HG02840 (cell line): ENCODE results near the gene PRR5.
"Not testable (repeated sequence)": the region's sequence is repeated elsewhere in the genome, so short reads cannot be mapped to it uniquely, and the experiment has no call there.

Experiments
- ATAC-seq: cut with Tn5 transposase; IDR thresholded peaks from one replicate; pipeline ENCODE4 v1.9.1; 2021; ENCODE audit warnings: mild to moderate bottlenecking, moderate library complexity, moderate number of reproducible peaks; ENCODE audit not compliant: unreplicated experiment, low FRiP score

The PRR5 gene

DNA sequence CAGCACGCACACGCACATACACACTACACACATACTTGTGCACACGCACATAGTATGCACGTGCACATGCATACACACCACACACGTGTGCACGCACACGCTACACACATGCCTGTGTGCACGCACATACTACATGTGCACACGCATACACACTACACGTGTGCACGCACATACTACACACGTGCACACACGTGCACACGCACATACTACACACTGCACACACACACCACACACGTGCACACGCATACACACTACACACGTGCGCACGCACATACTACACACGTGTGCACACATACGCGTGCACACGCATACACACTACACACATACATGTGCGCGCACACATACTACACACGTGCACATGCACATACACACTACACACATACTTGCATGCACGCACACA lies 30.7 kb downstream of the PRR5 start:
- no peak for ATAC-seq

DNA sequence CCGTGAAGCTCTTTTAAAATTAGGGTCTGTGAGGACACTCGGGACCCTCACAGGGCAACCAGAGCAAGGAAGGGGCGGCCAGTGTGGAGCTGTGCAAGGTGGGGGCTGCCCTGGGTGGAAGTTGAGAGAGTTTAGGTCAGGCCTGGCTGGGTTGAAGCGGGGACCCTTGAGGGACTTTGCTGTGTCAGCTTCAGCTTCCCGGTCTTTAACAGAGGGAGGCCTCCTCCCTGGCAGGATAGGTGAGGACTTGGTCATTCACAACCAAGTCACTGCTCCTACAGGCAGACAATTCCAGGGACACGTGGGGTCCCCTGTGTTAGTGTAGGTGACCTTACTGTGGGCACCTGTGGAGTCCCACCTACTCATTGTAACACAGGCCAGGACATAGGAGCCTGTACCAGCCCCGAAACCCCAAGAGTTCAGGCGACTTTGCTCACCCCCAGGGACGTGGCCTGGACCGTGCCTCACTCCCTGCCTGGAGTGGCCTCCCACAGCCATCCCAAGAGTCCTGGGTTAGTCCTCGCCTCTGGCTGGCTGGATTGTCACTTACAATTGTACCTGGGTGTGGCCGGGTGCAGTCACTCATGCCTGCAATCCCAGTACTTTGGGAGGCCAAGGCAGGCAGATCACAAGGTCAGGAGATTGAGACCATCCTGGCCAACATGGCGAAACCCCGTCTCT lies 31.6 kb downstream of the PRR5 start:
- ATAC-seq: no peak

DNA sequence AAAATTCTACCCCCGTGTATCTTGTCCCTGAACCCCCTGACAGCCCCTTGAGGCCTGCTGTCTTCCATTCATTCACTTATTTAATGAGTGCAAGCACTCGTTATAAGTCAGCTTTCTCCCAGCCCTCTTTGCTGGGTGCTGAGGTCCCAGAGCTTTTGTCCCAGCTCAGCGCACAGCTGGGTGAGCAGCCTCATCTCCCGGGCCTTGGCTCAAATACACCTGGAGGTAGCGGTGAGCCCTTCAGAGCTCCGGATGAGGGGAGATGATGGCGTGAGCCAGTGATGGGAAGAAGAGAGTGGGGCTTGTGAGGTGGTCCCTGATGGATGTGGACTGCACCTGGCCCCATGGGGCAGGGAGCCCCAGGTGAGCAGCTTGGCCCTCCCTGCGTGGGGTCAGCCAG lies 32.3 kb downstream of the PRR5 start:
- no peak for ATAC-seq

DNA sequence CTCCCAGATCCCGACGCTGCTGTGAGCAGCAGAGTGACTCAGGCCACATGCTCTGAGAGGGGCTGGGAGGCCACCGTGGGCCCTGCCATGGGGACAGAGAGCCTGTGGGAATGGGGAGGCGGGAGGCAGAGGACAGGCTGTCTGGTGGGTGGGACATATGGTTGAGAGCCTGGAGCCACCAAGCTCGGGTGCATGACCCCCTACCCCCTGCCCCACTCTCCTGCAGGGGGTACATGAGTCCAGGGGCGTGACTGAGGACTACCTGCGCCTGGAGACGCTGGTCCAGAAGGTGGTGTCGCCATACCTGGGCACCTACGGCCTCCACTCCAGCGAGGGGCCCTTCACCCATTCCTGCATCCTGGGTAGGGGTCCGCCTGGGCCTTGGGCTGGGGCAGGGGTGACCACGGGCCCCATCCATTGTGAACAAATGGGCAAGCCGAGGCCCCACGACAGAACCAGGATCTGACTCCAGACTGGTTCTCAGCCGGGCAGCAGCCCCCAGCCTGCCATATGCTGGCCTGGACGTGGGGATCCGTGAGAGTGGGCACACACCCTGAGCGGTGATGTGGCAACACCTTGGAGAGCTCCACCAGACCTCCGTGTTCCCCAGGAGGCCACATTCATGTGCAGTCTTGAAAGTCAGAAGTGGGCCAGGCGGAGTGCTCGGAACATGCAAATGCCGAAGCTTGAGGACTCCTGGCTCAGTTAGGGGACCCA lies 33.0 kb downstream of the PRR5 start:
- no peak for ATAC-seq

DNA sequence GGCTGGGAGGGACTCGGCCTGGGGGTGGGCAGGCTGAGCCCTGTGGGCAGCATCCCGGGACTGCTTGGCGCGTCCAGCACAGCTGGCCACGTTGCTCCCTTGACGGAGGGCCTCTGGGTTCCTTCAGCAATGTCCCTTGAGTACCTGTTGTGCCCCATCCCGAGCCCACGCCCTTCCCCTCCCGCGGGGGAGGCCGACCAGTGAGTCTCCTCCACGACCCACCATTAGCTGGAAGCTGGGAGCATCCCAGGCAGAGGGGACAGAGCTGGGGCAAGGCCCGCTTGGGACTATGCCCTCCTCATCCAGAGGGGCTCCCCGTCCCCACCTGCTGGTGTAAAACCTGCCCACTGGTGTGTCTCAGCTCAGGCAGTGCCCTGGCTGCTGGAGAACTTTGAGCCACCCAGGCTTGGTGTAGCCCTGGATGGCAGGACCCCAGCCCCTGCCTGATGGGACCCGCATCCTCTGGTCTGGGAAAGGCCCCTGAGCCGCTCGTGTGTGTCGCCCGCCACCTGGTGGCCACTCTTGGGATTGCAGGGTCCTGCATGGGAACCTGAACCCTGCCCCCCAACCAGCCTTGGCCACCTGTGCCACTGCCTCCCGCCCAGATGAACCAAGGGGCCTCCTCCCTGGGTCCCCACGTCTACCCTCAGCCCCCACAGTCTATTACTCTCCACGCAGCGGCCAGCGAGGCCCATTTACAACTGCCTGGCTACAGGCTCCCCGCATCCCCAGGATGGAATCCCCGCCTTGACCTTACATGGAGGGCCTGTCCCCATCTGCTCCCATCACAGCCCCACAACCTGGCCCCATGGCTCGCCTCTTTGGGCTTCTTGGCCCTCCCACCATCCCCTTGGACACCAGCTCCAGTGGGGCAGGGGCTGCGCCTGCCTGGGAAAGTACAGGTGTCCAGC lies 33.8 kb downstream of the PRR5 start:
- ATAC-seq: no peak

DNA sequence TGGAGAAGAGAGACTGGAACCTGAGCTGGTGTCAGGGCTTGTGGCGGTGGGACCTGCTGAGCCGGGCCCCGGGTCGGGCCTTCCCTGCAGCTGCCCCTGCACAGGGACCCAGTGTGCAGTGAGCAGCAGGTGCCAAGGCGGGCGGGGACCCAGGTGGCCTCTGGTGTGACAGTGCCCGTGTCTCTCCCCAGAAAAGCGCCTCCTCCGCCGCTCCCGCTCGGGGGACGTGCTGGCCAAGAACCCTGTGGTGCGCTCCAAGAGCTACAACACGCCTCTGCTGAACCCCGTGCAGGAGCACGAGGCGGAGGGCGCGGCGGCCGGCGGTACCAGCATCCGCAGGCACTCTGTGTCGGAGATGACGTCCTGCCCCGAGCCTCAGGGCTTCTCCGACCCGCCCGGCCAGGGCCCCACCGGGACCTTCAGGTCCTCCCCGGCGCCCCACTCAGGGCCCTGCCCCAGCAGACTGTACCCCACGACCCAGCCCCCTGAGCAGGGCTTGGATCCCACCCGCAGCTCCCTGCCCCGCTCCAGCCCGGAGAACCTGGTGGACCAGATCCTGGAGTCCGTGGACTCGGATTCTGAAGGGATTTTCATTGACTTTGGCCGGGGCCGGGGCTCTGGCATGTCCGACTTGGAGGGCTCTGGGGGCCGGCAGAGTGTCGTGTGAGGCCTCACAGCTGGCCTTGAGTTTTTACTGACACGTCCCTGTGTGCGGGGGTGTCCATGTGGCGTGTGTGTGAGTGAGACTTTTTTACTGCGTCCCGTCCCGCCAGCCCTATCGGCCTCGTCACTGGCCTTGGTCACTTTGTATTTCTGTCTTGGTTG lies 34.8 kb downstream of the PRR5 start:
- ATAC-seq: no peak

DNA sequence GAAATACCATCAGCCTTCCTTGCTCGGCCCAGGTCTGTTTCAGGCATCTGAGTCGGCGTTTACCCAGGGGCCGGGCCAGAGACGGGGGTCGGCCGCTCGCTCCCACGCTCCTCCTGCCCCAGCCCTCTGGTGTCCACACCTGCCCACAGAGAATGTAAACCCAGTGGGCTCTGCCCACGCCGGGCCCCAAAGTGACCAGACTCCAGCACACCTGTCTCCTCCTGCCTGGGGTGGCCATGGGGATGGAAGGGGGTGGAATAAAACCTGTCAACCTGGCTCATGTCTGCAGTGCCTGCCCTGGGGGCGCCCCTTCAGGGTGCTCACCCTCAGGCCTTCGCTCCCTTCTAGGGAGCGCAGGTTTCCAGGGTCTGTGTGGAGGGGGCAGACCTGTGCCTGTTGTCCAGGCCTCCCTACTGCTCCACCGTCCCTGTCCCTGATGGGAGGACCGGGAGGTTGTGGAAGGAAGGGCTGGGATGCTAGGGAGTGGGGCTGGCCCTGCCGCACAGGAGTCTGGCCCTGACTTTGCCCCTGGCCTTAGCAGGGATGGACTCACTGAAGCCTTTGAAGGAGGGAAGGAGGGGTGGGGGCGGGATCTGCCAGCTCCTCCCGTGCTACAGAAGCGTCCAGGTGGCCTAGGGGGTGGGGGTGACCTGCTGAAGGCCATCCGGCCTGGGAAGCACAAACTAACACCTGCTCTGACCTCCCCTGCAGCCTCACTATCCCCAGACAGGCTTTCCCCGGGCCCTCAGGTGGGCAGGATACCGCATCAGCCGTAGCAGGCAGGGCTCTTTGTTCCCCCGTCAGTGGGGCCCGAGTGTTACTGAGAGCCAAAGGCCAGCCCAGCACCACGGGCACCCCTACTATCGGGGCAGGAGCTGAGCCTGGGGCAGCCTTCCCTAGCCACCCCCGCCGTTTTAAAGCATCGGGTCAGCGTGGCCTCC lies 35.7 kb downstream of the PRR5 start:
- ATAC-seq: no peak

DNA sequence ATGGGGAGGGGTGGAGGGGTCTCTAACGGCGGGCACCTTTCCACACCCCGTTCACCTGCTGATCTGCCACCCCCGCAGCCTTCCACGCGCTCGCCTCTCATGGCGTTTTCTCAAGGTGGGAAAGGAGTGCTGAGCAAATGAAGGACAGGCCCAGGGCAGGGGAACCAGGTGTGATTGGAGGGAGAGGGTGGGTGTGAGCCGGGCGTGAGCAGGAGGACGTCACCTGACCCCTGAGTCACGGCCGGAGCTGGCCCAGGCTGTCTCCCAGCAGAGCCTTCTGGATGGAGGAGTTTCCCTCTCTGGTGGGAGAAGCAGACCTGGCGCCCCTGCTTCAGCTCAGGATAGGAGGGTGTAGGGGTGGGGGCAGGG lies 36.3 kb downstream of the PRR5 start:
- ATAC-seq: no peak

DNA sequence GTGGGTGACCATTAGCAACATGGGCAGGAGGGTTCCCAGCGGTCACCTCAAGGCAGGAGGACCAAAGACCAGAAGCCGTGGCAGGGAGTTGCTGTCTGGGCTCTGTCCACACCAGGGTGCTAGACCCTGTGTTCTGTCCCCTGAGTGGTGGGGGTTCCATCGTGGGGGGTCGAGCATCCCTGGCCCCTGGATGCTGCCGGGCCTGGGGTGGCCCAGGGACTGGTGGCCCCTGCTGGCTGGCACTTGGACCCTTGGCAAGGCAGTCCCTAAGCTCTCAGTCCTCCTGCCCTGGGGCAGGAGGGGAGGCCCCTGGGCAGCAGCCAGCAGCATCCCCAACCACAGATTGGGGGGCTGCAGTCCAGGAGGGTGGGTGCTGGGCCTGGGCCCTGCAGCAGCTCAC lies 37.0 kb downstream of the PRR5 start:
- ATAC-seq: no peak

DNA sequence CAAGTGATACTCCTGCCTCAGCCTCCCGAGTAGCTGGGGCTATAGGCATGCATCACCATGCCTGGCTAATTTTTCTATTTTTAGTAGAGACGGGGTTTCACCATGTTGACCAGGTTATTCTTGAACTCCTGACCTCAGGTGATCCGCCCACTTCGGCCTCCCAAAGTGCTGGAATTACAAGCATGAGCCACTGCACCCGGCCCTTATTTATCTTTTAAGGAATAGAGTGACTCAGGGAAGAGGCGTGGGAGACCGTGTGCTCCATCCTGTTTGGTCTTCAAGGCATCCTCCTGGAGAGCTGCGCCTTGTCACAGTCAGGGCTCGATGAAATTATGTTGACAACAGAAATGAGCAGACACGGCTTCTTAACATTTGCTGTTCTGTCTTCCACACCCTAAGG lies 37.7 kb downstream of the PRR5 start:
- not testable (repeated sequence) for ATAC-seq

DNA sequence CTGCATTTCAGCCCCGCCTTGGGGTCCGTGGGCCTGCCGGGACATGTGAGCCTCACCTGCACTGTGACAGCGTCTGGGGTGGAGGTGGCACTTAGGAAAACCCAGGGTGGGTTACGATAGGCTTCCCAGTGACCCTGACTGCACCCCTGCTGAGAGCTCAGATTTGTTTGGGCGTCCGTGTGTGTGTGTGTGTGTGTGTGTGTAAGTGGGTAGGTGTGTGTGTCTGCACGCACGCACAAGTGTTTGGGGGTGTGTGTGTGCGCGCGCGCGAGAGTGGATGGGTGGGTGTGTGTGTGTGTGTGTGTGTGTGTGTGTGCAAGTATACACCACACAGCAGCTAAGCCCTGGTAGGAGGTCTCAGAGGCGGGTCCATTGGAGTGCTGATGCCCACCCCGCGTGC lies 38.3 kb downstream of the PRR5 start:
- no peak for ATAC-seq

DNA sequence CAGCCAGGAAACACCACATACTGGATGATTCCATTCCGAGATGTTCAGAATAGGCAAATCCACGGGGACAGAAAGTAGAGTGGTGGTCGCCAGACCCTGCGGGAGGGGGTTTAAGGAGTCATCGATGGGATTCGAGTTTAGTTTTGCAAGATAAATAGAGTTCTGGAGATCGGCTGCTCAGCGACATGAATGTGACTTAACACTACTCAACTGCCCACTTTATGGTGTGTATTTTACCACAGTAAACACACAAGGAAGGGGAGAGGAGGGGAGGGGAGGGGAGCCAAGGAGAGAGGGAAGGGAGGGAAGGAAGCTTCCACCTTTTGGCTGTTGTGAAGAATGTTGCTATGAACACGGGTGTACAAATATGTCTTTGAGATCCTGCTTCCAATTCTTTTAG lies 39.9 kb downstream of the PRR5 start:
- no peak for ATAC-seq

DNA sequence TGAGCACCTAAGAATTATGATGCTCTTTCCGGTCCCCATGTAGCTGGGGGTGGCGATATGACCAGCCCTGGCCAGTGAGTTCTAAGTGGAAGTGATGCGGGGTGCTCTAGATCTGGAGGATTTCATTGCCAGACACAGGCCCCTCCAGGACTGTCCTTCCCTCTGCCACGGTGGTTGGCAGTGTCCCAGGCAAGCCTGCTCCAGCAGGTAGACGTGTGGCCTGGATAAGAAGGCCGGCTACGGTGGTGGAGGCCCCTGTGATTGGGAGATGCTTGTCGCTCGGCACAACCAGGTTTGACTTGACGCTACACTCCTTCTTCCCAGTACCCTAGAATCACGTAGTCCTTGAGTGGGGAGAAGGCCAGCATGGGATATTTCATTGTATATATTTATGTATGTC lies 41.2 kb downstream of the PRR5 start:
- no peak for ATAC-seq

DNA sequence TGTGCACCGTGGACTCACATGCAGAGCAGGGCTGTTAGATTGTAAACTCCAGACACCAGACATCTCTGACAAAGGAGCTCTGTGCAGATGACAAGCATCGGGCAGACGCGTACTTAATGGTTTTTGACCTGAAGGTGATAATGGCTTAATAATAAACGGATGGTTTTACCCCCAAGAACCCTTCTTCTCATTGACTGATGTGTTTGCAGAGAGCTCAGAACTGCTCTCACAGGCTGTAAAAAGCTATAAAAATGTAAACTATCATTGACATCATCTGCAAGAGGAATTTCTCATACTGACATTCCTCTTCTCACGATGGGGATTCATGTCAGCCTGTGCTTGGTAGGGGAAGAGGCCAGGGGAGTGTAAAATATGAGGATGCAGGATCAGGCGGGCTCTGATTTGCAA lies 41.8 kb downstream of the PRR5 start:
- no peak for ATAC-seq

DNA sequence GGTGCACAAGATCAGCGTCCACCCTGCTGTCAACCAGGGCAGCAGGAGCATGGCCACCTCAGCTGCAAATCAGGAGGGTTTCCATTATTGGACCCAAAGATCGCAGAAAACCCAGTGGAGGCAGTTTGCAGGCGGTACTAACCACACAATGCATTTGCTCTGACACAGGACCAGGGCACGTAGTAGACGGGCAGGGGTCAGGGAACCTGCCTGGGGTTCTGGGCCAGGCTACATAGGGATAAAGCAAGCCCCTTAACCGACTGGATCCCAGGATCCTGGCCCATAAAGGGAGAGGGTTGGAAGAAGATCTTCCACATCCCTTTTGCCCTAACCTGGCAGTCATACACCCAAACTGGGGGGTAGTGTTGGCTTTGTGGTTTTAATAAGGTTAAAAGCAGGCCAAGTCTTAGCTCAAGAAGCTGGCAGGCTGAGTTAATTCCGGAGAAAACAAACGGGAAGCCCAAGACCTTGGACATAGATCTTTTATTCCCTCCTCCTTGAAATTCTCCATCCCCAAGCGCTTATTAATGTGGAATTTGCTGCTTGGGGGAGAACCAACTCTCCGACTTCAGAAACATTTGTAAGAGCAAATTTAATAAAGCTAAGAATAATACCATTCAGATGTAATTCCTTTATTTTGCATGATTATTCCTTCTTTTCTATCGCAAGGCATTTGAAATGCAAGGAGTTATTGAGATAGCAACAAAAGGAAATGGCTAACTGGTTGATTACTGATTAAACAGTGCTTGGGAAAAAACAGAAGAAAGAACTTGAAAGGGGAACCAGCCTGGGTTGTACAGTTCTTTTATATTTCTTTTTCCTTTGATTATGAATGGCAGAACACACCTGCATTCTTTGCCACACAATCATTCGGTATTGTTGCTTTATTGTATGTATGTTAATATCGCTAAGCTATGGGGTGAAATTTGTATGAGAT lies 44.1 kb downstream of the PRR5 start:
- ATAC-seq: no peak

DNA sequence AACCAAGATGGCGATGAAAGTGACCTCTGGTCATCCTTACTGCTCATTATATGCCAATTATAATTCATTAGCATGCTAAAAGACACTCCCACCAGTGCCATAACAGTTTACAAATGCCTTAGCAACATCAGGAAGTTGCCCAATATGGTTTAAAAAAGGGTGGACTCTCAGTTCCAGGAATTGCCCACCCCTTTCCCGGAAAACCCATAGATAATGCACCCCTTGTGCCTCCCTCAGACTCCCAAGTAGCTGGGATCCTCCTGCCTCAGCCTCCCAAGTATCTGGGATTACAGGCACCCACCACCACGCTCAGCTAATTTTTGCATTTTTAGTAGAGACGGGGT lies 45.8 kb downstream of the PRR5 start:
- not testable (repeated sequence) for ATAC-seq

DNA sequence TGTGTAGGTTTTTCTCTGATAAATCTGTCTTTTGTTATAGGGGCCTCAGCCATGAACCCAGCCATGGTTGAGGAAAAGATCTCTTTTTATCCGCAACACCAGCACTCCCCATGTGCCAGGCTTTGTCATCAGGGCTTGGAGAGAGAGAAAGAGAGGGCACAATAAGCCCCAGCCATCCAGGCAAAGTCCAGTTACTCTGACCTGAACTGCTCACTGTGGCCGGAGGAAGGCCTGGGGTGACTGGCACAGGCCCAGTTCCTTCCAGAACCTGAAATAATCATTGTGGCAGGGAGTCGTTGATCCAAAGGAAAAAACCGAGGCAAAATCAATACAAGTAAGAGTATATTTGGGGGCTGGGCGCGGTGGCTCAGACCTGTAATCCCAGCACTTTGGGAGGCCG lies 46.5 kb downstream of the PRR5 start:
- no peak for ATAC-seq

DNA sequence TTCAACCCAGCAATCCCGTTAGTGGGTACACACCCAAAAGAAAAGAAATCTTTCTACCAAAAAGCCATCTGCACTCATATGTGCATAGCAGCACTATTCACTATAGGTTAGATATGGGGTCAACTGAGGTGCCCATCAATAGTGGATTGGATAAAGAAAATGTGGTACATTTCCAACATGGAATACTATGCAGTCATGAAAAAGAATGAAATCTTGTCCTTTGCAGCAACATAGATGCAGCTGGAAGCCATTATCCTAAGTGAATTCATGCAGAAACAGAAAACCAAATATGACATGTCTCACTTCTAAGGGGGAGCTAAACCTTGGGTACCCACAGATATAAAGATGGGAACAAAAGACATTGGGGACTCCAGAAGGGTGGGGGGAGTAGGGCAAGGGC lies 48.5 kb downstream of the PRR5 start:
- no peak for ATAC-seq
